Activated CD8-positive, alpha-beta memory T cell treated with anti-CD3 and anti-CD28 coated beads, Interleukin-2, amount 50 U/mL, for 24 hours (primary cell): Measurements from ENCODE around the gene AGAP4.
"Not testable (repeated sequence)": the region's sequence is repeated elsewhere in the genome, so short reads cannot be mapped to it uniquely, and the experiment has no call there.

ENCODE experiments used
- DNase-seq: peaks from one replicate; pipeline ENCODE4 v3.0.0-alpha.2; 2020; ENCODE audit errors: extremely low read depth

Gene AGAP4

GRCh38 chr10:45847400-45847799 lies at the start of gene AGAP4:
Gene AGAP4 (minus strand): TSS chr10:45847500. CDS start chr10:45847347, 153 bp downstream.
- not testable (repeated sequence) for DNase-seq

- not testable (repeated sequence) for DNase-seq
Observed at GRCh38 chr10:45890721-45891120, 43.4 kb upstream of the AGAP4 start.

DNA sequence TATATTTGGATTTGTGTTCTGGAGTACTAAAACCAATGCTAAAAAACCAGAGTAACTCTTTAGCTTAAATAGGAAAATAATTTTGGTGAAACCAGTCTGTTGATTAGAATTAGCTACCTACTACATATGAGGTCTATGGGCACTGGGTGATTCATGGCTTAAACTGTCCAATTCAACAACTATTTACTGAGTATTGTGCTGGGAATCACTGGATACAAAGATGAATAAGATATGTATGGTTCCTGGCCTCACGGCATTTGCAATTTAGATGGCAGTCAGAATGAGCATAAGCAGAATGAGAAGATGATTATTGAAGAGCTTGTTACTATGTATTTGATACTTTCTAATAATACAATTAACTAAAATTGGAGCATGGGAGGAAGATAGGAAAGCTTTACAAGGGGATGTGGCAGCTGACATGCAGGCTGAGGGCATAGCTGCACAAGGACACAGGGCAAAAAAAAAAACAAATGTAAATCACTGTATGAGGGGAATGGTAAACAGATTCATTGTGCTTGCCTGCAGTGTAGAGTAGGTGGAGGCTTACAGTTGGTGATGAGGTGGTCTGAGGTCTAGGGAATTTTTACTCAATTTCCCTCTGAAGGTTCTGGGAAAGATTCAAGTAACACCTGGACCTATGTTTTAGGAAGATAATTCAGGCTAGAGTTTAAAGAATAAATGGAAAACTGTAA lies 42.4 kb upstream of the AGAP4 start:
- not testable (repeated sequence) for DNase-seq

DNA sequence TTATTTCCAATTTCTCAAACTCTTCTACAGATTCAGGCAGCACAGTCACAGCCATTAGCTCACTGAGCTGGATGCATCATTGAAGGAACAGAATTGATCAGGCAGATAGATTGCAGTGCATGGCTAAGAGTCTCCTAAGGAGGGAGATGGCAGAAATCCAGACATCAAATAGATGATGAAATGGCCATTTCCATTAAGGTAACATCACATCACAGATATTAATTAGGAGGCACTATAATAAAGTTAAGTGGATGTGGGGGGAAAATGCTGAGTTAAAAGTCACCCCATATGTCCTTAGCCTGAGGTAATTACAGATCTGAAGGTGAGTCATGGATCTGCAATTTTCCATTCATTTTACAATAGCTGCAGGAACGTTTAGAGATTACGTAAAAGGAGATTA lies 35.6 kb upstream of the AGAP4 start:
- DNase-seq = not testable (repeated sequence)

GRCh38 chr10:45865404-45865803 lies 18.1 kb upstream of the AGAP4 start:
- not testable (repeated sequence) for DNase-seq

DNA sequence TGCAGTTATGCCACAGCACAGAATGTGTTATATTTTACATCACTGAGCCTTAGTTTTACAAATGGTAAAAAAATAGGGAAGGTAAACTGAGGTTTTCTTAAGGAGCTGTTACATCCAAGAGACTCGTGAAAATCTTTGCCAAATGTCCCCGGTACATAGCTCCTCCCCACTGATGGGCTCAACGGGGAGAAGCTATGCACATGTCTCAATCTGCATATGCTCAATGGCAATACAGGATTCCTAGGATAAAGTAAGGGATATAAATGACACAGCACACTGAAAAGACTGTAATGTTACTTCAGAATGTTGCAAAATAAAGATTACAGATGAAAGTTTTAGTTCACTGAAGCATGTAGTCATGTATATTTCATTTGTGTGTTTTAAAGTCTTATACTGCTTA lies 17.0 kb upstream of the AGAP4 start:
- DNase-seq = not testable (repeated sequence)

DNA sequence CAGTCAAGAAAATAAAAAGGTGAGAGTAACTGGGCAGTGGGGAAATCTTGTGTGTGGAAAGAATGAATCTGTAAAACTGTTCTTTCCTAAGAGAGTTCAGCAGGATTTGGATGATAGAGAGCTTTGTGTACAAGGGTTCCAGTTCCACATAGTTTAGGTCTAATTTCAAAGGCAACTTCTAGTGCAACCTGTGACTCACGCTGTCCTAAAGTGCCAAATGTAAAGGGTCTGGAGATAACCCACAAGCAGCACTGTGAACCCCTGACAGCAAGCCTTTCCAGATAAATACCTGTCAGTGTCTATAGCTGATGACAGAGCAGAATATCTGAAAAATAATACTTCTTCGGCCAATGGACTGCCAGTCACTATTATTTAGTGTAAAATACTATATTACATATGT lies 16.3 kb upstream of the AGAP4 start:
- not testable (repeated sequence) for DNase-seq

DNA sequence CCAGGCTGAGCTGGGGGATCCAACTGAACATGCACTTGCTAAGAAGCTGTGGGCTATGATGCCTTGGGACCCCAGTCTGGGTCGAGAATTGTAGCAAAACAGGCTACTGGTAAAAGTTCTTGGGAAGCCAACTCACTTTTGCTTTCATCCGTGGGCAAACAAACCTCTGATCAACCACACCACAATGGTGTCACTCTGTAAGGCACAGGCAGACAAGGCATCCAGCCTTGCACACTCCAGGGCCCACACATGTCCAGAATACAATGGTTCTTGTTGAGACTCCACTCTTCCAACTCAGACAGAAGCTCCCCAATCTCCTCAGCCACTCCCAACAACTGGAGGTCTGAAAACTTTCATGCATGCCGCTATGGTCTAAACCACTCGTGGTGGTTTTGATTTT lies 10.6 kb upstream of the AGAP4 start:
- DNase-seq = not testable (repeated sequence)

DNA sequence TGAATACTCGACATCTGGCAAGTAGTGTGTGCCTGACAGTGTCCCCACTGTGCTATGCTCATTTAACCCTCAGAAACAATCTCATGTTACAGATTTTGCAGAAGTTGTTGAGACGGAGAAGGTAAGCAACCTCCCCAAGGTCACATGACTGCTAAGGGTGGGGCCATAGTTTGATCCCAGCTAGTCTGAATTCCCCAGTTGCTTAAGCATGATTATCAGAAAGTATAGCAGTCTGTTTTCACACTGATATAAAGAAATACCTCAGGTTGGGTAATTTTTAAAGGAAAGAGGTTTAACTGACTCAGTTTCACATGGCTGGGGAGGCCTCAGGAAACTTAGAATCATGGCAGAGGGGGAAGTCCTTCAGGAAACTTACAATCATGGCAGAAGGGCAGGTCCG lies 1.2 kb upstream of the AGAP4 start:
- not testable (repeated sequence) for DNase-seq

- DNase-seq = not testable (repeated sequence)
Observed at GRCh38 chr10:45822918-45823317, 24.4 kb downstream of the AGAP4 start.

DNA sequence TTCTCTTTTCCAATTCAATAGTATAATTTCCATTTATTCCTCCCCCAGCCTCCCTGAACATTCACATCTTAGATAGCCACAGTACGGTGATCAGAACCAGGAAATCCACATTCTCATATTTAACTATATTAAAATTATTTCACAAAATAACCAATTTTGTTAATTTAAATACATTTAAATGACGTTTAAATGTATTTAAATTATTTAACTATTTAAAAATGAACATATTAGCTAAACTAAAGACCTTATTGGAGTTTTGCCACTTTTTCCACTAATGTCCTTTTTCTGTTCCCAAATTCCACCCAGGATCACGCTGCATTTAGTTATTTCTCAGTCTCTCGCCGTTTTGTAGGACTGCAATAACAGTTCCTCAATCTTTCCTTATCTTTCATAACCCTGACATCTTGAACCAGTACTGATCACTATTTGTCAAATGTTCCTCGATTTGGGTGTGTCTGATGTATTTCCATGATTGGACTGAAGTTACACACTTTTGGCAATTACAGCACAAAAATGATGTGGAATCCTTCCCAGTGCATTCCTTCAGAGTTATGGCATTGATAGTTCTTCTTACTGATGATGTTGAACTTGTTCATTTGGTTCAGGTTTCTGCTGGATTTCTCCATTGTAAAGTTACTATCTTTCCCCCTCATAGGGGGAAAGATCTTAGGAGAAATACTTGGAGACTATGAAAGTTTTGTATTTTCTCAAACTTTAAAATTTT lies 27.0 kb downstream of the AGAP4 start:
- not testable (repeated sequence) for DNase-seq

- no peak for DNase-seq
Observed at GRCh38 chr10:45819552-45819951, 27.7 kb downstream of the AGAP4 start.

GRCh38 chr10:45817912-45818311 lies 29.4 kb downstream of the AGAP4 start:
- DNase-seq = no peak

GRCh38 chr10:45817130-45817859 lies 30.0 kb downstream of the AGAP4 start:
- DNase-seq = no peak

GRCh38 chr10:45814146-45814545 lies 33.2 kb downstream of the AGAP4 start:
- not testable (repeated sequence) for DNase-seq

GRCh38 chr10:45812959-45813358 lies 34.3 kb downstream of the AGAP4 start:
- DNase-seq = not testable (repeated sequence)

DNA sequence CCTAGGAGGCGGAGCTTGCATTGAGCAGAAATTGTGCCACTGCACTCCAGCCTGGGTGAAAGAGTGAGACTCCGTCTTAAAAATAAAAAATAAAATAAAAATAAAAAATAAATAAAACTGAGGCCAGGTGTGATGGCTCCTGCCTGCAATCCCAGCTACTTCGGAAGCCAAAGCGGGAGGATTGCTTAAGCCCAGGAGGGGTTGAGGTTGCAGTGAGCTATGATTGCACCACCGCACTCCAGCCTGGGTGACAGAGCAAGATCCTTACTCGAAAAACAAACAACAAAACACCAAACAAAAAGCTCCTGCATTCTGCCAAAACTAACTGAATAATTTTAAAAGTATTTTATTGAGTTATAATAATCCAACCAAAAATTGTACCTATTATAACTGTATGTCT lies 36.2 kb downstream of the AGAP4 start:
- no peak for DNase-seq

- DNase-seq = no peak
Observed at GRCh38 chr10:45809837-45810236, 37.5 kb downstream of the AGAP4 start.

DNA sequence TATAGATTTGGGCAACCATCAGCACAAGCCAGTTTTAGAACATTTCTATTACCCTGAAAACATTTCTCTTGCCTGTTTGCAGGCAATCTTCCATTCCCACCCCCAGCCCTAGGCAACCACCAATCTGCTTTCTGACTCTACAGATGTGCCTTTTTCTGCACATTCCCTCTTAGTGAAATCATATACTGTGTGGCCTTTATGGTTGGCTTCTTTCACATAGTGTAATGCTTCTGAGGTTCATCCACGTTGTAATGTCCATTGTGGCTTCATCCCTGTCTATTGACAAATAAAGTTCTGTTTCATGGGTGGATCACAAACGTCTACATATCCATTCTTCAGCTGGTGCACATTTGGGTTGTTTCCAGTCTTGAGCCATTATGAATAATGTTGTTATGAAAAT lies 42.3 kb downstream of the AGAP4 start:
- DNase-seq = not testable (repeated sequence)

DNA sequence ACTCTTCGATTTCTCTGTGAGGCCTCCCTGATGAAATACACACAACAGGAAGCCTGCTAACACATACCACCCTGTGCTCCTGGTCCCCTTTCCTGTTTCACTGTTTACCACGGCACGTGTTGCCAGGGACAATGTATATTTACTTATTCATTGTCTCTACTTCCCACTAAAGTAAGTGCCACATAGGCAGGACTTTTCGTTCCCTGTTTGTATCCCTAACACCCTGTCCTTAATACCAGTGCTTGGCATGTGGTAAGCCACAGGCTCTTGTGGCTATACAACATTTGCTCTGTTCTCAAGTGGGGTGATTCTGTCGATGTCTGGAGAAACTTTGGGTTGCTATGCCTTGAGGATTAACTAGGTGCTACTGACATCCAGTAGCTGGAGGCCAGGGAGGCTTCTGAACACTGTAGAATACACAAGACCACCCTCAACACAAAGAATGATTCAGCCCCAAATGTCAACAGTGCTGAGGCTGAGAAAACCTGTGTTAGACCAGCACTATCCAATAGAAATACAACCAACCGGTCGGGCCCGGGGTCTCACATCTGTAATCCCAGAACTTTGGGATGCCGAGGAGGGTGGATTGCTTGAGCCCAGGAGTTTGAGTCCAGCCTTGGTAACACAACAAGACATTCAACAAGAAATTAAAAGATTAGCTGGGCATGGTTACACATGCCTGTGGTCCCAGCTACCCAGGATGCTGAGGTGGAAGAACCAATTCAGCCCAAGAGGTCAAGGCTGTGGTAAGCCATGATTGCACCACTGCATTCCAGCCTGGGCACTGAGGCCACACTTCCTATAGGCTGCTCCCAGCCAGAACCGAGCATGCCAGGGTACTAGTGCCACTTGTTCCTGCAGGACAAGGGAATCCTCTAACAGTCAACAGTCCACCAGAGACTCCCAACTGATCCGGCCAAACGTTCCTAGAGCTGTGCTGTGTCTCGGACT lies 44.0 kb downstream of the AGAP4 start:
- not testable (repeated sequence) for DNase-seq

DNA sequence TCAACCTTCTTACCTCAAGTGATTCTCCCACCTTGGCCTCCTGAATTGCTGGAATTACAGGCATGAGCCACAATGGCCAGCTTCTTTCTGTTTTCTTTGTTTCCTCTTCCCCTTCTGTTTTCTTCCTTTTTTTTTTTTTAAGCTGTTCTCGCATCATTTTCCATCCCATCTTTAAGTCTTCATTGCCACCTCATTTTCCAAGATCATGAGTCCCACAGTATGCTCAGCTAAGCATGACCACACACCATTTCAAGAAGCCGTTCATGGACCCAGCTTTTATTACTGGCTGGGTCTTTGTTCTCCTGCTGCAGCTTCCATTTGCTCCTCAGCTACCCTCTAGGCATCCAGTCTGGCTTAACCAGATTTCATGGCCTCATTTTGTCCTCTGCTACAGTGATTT lies 52.5 kb downstream of the AGAP4 start:
- not testable (repeated sequence) for DNase-seq
